Astrocyte (in vitro differentiated cells and primary cell): ENCODE results near the gene ZW10. TPM values are rescaled to one million over a fixed set of nuclear protein-coding genes. Genes with fewer than 3 reads are reported as not detected.
"Not testable (repeated sequence)": the region's sequence is repeated elsewhere in the genome, so short reads cannot be mapped to it uniquely, and the experiment has no call there.

Experiments used
- DNase-seq: peaks from one replicate; pipeline ENCODE4 v3.0.0-alpha.2; 2010; ENCODE audit warnings: low read depth
- FAIRE-seq: peaks from 2 replicates; lab custom pipeline; 2011; peaks lifted over from hg19 to GRCh38; lab: Jason Lieb, UNC
- H2AFZ ChIP-seq: 2 replicates; pipeline ENCODE4 v1.6.0; 2012; ENCODE audit warnings: low read depth, low read length, inconsistent platforms
- H3K27ac ChIP-seq: 2 replicates; pipeline ENCODE4 v1.5.1; 2011; ENCODE audit warnings: low read depth, low read length, inconsistent platforms
- H3K27me3 ChIP-seq: 2 replicates; pipeline ENCODE4 v1.6.0; 2011; ENCODE audit warnings: low read length, inconsistent platforms; ENCODE audit not compliant: insufficient read depth
- H3K36me3 ChIP-seq: 2 replicates; pipeline ENCODE4 v1.5.1; 2011; ENCODE audit warnings: low read length, inconsistent platforms; ENCODE audit not compliant: insufficient read depth
- H3K4me1 ChIP-seq: 2 replicates; pipeline ENCODE4 v1.5.1; 2011; ENCODE audit warnings: low read length, inconsistent platforms; ENCODE audit not compliant: insufficient read depth
- H3K4me2 ChIP-seq: 2 replicates; pipeline ENCODE4 v1.6.0; 2012; ENCODE audit warnings: low read length, inconsistent platforms
- H3K4me3 ChIP-seq: 2 replicates; pipeline ENCODE4 v1.5.1; 2011; ENCODE audit warnings: low read depth, mild to moderate bottlenecking, low read length, inconsistent platforms; ENCODE audit not compliant: insufficient read depth
- H3K79me2 ChIP-seq: 2 replicates; pipeline ENCODE4 v1.6.0; 2012; ENCODE audit warnings: mild to moderate bottlenecking, low read length, inconsistent platforms; ENCODE audit not compliant: insufficient read depth
- H3K9ac ChIP-seq: 2 replicates; pipeline ENCODE4 v1.6.0; 2012; ENCODE audit warnings: mild to moderate bottlenecking, low read length, inconsistent platforms
- H3K9me3 ChIP-seq: 2 replicates; pipeline ENCODE4 v1.5.1; 2012; ENCODE audit warnings: low read depth, mild to moderate bottlenecking, low read length, inconsistent platforms; ENCODE audit not compliant: insufficient read depth
- H4K20me1 ChIP-seq: 2 replicates; pipeline ENCODE4 v1.6.0; 2012; ENCODE audit warnings: low read length, inconsistent platforms; ENCODE audit not compliant: insufficient read depth
- H3K27ac Mint-ChIP-seq: one replicate; pipeline ENCODE4 v1.8.0; 2021; ENCODE audit warnings: mild to moderate bottlenecking, mixed read lengths; ENCODE audit not compliant: unreplicated experiment
- H3K27me3 Mint-ChIP-seq: one replicate; pipeline ENCODE4 v1.8.0; 2021; ENCODE audit warnings: low read depth, mixed read lengths; ENCODE audit not compliant: unreplicated experiment
- H3K36me3 Mint-ChIP-seq: one replicate; pipeline ENCODE4 v1.8.0; 2021; ENCODE audit warnings: low read depth, mixed read lengths; ENCODE audit not compliant: unreplicated experiment
- H3K4me1 Mint-ChIP-seq: one replicate; pipeline ENCODE4 v1.8.0; 2021; ENCODE audit warnings: low read depth, mixed read lengths; ENCODE audit not compliant: unreplicated experiment
- H3K4me3 Mint-ChIP-seq: one replicate; pipeline ENCODE4 v1.8.0; 2021; ENCODE audit warnings: mild to moderate bottlenecking, moderate library complexity, mixed read lengths; ENCODE audit not compliant: unreplicated experiment
- H3K9me3 Mint-ChIP-seq: one replicate; pipeline ENCODE4 v1.8.0; 2021; ENCODE audit warnings: mild to moderate bottlenecking, mixed read lengths; ENCODE audit not compliant: unreplicated experiment
- EZH2 ChIP-seq: IDR thresholded peaks from 2 replicates; pipeline ENCODE4 v1.6.1; 2012; ENCODE audit warnings: mild to moderate bottlenecking, low read length, inconsistent platforms; ENCODE audit not compliant: insufficient read depth
- total RNA-seq: library from RNA; stranded (reverse); gene quantifications from 2 replicates; pipeline ENCODE4 v1.2.1, GENCODE V29; 2021
- TF ChIP-seq, protein P1 (sequence below): IDR thresholded peaks from 2 replicates; pipeline ENCODE4 v1.5.1; 2011; ENCODE audit warnings: low read depth, mild to moderate bottlenecking, inconsistent platforms, low read length, moderate library complexity; ENCODE audit not compliant: insufficient read depth

ZW10 gene
- total RNA-seq, 1 donor from 2014 or later: 17.9 TPM

DNA sequence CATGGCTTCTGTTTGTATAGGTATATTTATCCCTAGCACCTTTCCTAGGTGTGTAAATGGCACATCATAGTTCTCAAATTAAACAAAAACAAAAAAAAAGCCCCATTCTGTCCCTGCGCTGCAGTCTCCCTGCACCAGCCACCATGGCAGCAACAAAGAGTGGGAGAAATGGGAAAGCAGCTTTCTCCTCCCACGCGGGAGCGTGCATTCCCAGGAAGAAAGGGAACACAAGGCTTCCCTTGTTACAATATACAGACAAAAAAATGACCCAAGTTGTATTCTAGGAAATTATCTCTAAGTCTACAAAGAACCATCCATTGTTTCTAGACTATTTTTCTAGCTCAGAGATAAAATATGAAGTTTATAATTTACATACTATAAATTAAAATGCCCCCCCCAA, 51.3 kb downstream of the ZW10 start:
- no peak for DNase-seq
- Histone ChIP-seq H3K27ac (no peak overlapping the region), H3K36me3 (no peaks in the 10 kb centered on the region), H3K4me3 (no peak overlapping the region), H3K27me3 (no peaks in the 10 kb centered on the region), H2AFZ (no peak overlapping the region), H3K9ac (no peak overlapping the region), H3K4me1 (no peaks in the 10 kb centered on the region), H3K9me3 (no peaks in the 10 kb centered on the region), H3K4me2 (no peak overlapping the region), H4K20me1 (no peaks in the 10 kb centered on the region), H3K79me2 (no peaks in the 10 kb centered on the region)
- Mint-ChIP-seq H3K27ac (no peak overlapping the region), H3K9me3 (peaks cover 8% of the 10 kb centered on the region), H3K4me1 (peaks cover 4% of the 10 kb centered on the region), H3K27me3 (no peaks in the 10 kb centered on the region), H3K36me3 (peaks cover 9% of the 10 kb centered on the region), H3K4me3 (no peak overlapping the region)
- TF ChIP-seq, protein P1, sequence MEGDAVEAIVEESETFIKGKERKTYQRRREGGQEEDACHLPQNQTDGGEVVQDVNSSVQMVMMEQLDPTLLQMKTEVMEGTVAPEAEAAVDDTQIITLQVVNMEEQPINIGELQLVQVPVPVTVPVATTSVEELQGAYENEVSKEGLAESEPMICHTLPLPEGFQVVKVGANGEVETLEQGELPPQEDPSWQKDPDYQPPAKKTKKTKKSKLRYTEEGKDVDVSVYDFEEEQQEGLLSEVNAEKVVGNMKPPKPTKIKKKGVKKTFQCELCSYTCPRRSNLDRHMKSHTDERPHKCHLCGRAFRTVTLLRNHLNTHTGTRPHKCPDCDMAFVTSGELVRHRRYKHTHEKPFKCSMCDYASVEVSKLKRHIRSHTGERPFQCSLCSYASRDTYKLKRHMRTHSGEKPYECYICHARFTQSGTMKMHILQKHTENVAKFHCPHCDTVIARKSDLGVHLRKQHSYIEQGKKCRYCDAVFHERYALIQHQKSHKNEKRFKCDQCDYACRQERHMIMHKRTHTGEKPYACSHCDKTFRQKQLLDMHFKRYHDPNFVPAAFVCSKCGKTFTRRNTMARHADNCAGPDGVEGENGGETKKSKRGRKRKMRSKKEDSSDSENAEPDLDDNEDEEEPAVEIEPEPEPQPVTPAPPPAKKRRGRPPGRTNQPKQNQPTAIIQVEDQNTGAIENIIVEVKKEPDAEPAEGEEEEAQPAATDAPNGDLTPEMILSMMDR: no peak
- no peak for FAIRE-seq

- Mint-ChIP-seq H3K27ac (no peak overlapping the region), H3K4me1 (peaks cover 4% of the 10 kb centered on the region), H3K36me3 (peaks cover 11% of the 10 kb centered on the region), H3K4me3 (no peak overlapping the region), H3K9me3 (peaks cover 12% of the 10 kb centered on the region), H3K27me3 (no peaks in the 10 kb centered on the region)
- no peaks in the 10 kb centered on the region for H3K79me2 ChIP-seq
- no peak overlapping the region for H2AFZ ChIP-seq
- TF ChIP-seq, protein P1: no peak
- no peak for TF ChIP-seq EZH2
- no peak for FAIRE-seq
- H3K4me3 ChIP-seq: no peak overlapping the region
- H3K9ac ChIP-seq: no peak overlapping the region
- H3K9me3 ChIP-seq: no peaks in the 10 kb centered on the region
- no peak for DNase-seq
- no peak overlapping the region for H3K27ac ChIP-seq
- no peak overlapping the region for H3K4me2 ChIP-seq
- no peaks in the 10 kb centered on the region for H3K27me3 ChIP-seq
- no peaks in the 10 kb centered on the region for H3K36me3 ChIP-seq
- no peaks in the 10 kb centered on the region for H4K20me1 ChIP-seq
- no peaks in the 10 kb centered on the region for H3K4me1 ChIP-seq
These were observed 51.9 kb downstream of the ZW10 start for GRCh38 chr11:113721462-113722066.

- not testable (repeated sequence) for H3K27me3 Mint-ChIP-seq, H3K36me3 ChIP-seq
These were observed 53.0 kb downstream of the ZW10 start for GRCh38 chr11:113720478-113720877.

More at GRCh38 chr11:113720478-113720877, 53.0 kb downstream of the ZW10 start:
- H4K20me1 ChIP-seq, H3K4me1 Mint-ChIP-seq, DNase-seq, H3K4me3 ChIP-seq, FAIRE-seq, H3K9me3 ChIP-seq, H3K27ac Mint-ChIP-seq, H3K4me3 Mint-ChIP-seq, H3K27me3 ChIP-seq, H2AFZ ChIP-seq, H3K79me2 ChIP-seq, H3K4me2 ChIP-seq, H3K9ac ChIP-seq, H3K27ac ChIP-seq, H3K4me1 ChIP-seq: not testable (repeated sequence)
- Mint-ChIP-seq H3K9me3 (peaks cover 12% of the 10 kb centered on the region), H3K36me3 (peaks cover 12% of the 10 kb centered on the region)
